Measurements from ENCODE around the gene APBA2. TPM values are rescaled to one million over a fixed set of nuclear protein-coding genes. Genes with fewer than 3 reads are reported as not detected.

Gene APBA2
- total RNA-seq, 2 donors from 2014 or later: 0.47 to 0.48 TPM

GRCh38 chr15:28994831-28995596, 109.2 kb downstream of the APBA2 start:
- no peak for DNase-seq (ENCODE audit: low spot score)
- TF ChIP-seq CTCF (IDR thresholded peaks at IDR 0.05): no peak
- H3K4me1 ChIP-seq: peaks cover 0 to 12% of the 10 kb centered on the region in 2 donors
- H3K27me3 ChIP-seq: no peaks in the 10 kb centered on the region
- H3K4me3 ChIP-seq: no peak overlapping the region
- no peaks in the 10 kb centered on the region for H3K9me3 ChIP-seq
- no peak overlapping the region for H3K27ac ChIP-seq
- H3K36me3 ChIP-seq: no peaks in the 10 kb centered on the region

- Histone ChIP-seq H3K9me3 (no peaks in the 10 kb centered on the region), H3K4me1 (peaks cover 0 to 12% of the 10 kb centered on the region in 2 donors), H3K27me3 (no peaks in the 10 kb centered on the region), H3K4me3 (no peak overlapping the region), H3K27ac (no peak overlapping the region), H3K36me3 (no peaks in the 10 kb centered on the region)
- no peak for TF ChIP-seq CTCF (IDR thresholded peaks at IDR 0.05)
- no peak for DNase-seq (ENCODE audit: low spot score)
These were observed 109.9 kb downstream of the APBA2 start for GRCh38 chr15:28995705-28996104.

GRCh38 chr15:28996289-28996688, 110.5 kb downstream of the APBA2 start:
- no peak for DNase-seq (ENCODE audit: low spot score)
- H3K27me3 ChIP-seq: no peaks in the 10 kb centered on the region
- no peak overlapping the region for H3K4me3 ChIP-seq
- no peaks in the 10 kb centered on the region for H3K36me3 ChIP-seq
- H3K9me3 ChIP-seq: no peaks in the 10 kb centered on the region
- no peak for TF ChIP-seq CTCF (IDR thresholded peaks at IDR 0.05)
- no peak overlapping the region for H3K27ac ChIP-seq
- H3K4me1 ChIP-seq: peaks cover 0 to 12% of the 10 kb centered on the region in 2 donors

GRCh38 chr15:28996953-28997352, 111.2 kb downstream of the APBA2 start:
- DNase-seq (ENCODE audit: low spot score): no peak
- no peak for TF ChIP-seq CTCF (IDR thresholded peaks at IDR 0.05)
- H3K9me3 ChIP-seq: no peaks in the 10 kb centered on the region
- no peak overlapping the region for H3K27ac ChIP-seq
- no peaks in the 10 kb centered on the region for H3K27me3 ChIP-seq
- no peak overlapping the region for H3K4me3 ChIP-seq
- H3K4me1 ChIP-seq: peaks cover 0 to 12% of the 10 kb centered on the region in 2 donors
- no peaks in the 10 kb centered on the region for H3K36me3 ChIP-seq

- Histone ChIP-seq H3K4me1 (peaks cover 0 to 10% of the 10 kb centered on the region in 2 donors), H3K9me3 (no peaks in the 10 kb centered on the region), H3K27ac (no peak overlapping the region), H3K36me3 (no peaks in the 10 kb centered on the region), H3K4me3 (no peak overlapping the region), H3K27me3 (no peaks in the 10 kb centered on the region)
- no peak for TF ChIP-seq CTCF (IDR thresholded peaks at IDR 0.05)
- no peak for DNase-seq (ENCODE audit: low spot score)
These were observed 112.0 kb downstream of the APBA2 start for GRCh38 chr15:28997791-28998190.

- no peak for TF ChIP-seq CTCF (IDR thresholded peaks at IDR 0.05)
These were observed 112.7 kb downstream of the APBA2 start for GRCh38 chr15:28998511-28998910.

More at GRCh38 chr15:28998511-28998910, 112.7 kb downstream of the APBA2 start:
- H3K27ac ChIP-seq: no peak overlapping the region
- DNase-seq (ENCODE audit: low spot score): no peak
- no peaks in the 10 kb centered on the region for H3K9me3 ChIP-seq
- no peaks in the 10 kb centered on the region for H3K27me3 ChIP-seq
- no peaks in the 10 kb centered on the region for H3K36me3 ChIP-seq
- no peak overlapping the region for H3K4me3 ChIP-seq
- peaks cover 0 to 3% of the 10 kb centered on the region in 2 donors for H3K4me1 ChIP-seq

Measured in right atrium auricular region (tissue), 2 donors.